ENCODE results near the gene PRXL2A.
"Not testable (repeated sequence)": the region's sequence is repeated elsewhere in the genome, so short reads cannot be mapped to it uniquely, and the experiment has no call there.

PRXL2A gene, protein sequence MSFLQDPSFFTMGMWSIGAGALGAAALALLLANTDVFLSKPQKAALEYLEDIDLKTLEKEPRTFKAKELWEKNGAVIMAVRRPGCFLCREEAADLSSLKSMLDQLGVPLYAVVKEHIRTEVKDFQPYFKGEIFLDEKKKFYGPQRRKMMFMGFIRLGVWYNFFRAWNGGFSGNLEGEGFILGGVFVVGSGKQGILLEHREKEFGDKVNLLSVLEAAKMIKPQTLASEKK

DNA sequence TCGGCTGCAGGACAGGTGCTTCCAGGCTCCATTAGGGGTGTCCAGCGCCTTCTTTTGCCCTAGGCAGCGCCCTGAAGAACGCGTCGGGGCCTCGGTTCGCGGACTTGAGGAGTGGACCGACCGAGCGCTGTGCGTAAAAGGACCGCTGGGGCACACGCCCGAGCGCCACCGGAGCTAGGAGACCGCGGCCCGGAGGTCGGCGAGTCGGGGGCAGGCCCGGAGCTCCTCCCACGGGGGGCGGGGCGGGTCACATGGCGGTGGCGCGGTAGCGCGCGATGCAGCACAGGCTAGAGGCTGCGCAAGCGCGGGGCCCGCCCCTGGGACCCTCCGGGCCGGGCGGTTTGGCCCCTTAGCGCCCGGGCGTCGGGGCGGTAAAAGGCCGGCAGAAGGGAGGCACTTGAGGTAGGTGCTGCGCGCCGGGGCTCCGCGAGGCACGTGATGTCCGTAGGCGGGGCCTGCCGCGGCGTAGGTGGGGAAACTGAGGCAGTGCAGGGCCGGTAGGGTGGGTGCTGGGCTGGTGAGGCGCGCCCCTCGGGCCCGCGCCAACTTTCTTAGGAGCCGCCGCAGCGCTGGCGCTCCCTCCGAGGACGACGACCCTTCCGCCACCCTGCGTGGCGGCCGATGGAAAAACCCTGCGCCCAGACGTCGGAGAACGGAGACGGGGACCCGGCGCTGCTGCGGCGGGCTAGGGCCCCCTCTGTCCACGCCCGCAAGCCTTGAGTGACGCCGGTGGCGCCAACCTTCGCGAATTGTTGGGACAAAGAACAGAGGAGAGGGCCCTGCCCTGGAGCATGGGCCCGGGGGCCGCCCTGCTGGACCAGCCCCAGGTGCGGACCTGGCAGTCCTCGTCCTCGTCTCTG is at the start of gene PRXL2A:
Gene PRXL2A (plus strand): TSS at position 310 of the 860 bp plus-strand sequence. CDS start 11,917 bp downstream, outside the sequence.
- peak; percentile 39 to 77 for DNase-seq (ENCODE audit: low read depth in 2 of 2)

DNA sequence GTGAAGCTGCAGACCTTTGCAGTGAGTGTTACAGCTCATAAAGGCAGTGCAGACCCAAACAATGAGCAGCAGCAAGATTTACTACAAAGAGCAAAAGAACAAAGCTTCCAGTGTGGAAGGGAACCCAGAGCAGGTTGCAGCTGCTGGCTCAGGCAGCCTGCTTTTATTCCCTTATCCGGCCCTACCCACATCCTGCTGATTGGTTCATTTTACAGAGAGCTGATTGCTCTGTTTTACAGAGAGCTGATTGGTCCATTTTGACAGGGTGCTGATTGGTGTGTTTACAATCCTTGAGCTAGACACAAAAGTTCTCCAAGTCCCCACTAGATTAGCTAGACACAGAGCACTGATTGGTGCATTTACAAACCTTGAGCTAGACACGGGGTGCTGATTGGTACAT is 49.4 kb upstream of the PRXL2A start:
- not testable (repeated sequence) for DNase-seq (ENCODE audit: low read depth in 2 of 2)

DNA sequence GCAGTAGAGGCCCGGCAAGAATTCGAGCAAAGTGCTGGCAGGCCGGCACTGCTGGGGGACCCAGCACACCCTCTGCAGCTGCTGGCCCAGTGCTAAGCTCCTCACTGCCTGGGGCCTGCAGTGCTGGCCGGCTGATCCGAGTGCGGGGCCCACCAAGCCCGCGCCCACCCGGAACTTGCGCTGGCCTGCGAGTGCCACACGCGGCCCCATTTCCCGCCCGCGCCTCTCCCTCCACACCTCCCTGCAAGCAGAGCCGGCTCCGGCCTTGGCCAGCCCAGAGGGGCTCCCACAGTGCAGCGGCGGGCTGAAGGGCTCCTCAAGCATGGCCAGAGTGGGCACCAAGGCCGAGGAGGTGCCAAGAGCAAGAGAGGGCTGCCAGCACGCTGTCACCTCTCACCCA is 48.7 kb upstream of the PRXL2A start:
- DNase-seq (ENCODE audit: low read depth in 2 of 2) = no peak

- no peak for DNase-seq (ENCODE audit: low read depth in 2 of 2)
Measured at GRCh38 chr10:80365510-80365909, 42.8 kb upstream of the PRXL2A start.

DNA sequence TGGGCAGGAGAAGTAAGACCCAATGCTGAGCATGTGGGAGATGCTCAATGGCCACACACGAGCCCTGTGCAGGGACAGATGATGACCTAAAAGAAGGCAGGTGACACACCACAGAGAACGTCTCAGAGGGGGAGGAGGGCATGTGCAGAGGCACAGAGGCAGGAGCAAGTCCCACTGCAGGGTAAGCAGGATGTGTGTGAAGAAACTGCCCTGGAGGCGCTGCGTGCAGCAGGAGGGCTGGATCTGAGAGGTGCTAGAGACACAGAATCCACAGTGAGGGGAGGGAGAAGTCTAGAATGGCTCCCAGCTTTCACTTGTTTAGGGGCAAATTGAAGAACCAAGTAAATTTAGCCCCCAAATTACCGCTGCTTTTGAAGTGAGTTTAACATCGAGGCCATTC is 36.9 kb upstream of the PRXL2A start:
- DNase-seq (ENCODE audit: low read depth in 2 of 2) = no peak

GRCh38 chr10:80372675-80373074 is 35.7 kb upstream of the PRXL2A start:
- no peak for DNase-seq (ENCODE audit: low read depth in 2 of 2)

GRCh38 chr10:80373502-80373901 is 34.8 kb upstream of the PRXL2A start:
- DNase-seq (ENCODE audit: low read depth in 2 of 2) = no peak

- DNase-seq (ENCODE audit: low read depth in 2 of 2) = no peak
Measured at GRCh38 chr10:80379701-80380100, 28.6 kb upstream of the PRXL2A start.

DNA sequence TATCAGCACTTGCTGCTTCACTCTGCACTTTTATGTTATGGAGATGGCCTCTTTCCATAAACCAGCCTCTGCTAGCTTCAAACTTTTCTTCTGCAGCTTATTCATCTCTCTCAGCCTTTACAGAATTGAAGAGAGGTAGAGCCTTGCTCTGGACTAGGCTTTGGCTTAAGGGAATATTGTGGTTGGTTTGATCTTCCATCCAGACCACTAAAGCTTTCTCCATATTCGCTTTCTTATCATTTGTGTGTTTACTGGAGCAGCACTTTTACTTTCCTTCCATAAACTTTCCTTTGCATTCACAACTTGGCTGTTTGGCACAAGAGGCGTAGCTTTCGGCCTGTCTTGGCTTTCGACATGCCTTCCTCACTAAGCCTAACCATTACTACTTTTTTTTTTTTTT is 28.2 kb upstream of the PRXL2A start:
- no peak for DNase-seq (ENCODE audit: low read depth in 2 of 2)

- no peak for DNase-seq (ENCODE audit: low read depth in 2 of 2)
Measured at GRCh38 chr10:80382989-80383388, 25.4 kb upstream of the PRXL2A start.

DNA sequence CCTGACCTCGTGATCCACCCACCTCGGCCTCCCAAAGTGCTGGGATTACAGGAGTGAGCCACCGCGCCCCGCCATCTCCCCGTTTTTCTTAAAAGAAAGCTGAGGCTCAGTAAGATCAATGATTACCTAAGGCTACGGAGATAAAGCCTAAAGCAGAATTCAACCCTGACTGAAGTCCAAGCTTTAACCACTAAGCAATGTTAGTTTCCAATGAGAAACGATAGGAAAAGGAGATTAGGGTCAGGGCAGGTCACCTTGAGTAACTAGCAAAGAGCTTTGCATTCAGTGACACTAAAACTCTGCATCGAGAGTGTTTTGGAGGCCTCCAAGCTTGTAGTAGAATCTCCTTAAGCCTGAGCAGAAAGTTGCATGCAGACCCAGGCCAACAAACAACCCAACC is 17.6 kb upstream of the PRXL2A start:
- no peak for DNase-seq (ENCODE audit: low read depth in 2 of 2)

DNA sequence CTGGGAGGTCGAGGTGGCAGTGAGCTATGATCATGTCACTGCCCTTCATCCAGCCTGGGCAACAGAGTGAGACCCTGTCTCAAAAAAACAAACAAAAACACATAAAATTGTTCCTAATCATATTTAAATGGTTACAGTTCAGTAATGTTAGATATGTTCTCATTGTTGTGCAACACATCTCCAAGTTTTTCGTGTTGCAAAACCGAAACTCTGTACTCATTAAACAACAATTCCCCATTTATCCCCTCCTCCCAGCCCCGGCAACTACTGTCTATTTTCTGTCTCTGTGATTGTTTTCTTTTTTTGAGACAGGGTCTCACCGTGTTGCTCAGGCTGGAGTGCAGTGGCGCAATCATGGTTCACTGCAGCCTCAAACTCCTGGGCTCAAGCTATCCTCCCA is 16.1 kb upstream of the PRXL2A start:
- no peak for DNase-seq (ENCODE audit: low read depth in 2 of 2)

DNA sequence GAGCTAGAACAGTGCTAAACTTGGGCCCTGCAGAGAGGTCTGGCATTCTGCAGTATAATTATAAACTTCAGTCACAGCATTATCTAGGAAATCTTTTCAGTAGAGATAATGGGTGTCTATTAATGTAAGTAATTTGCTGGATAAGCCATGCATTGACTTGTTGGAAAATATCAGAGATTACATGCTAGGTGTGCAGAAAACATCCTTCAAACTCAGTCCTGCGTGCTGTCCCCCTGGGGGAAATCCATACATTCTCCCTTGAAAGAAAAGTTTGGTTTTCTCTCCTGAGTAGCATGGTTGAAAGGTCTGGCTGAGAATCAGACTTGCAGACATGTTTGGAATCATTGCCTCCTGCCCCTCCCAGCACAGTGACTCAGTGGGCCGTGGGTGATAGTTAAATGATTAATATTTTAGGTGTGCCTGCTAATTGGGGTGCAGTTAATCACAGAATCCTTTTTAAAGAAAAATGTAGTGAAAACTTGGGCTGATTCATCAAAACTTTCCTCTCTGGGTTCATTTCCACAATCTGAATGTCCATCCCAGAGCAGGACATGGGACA is 13.9 kb upstream of the PRXL2A start:
- DNase-seq (ENCODE audit: low read depth in 2 of 2) = no peak

- DNase-seq (ENCODE audit: low read depth in 2 of 2) = no peak
Measured at GRCh38 chr10:80397014-80397413, 11.3 kb upstream of the PRXL2A start.

DNA sequence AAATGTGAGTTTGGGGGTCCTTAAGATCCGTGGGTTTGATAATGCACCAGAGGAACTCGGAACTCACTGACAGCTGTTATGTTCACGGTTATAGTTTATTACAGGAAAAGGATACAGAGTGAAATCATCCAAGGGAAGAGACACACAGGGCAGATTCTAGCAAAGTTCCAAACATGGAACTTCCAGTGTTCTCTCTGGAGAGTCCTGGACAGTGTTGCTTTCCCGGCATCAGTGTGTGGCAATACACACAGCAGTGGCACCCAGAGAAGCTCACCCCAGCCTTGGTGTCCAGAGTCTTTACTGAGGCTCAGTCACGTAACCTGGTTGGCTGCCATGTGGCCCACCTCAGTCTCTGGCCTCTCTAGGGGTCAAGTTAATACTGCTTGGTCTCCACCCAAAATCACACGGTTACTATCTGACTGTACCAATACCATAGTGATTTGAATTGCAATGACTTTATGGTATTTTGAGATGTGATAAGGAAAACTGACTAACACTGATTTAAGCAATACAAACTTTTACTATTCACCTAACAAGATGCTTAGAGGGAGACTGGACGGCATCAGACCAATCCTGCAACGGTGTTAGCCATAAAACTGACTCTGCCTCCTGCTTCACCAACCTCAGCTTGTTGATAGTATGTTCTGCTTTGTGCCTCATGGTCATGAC is 8.1 kb upstream of the PRXL2A start:
- DNase-seq (ENCODE audit: low read depth in 2 of 2) = no peak

DNA sequence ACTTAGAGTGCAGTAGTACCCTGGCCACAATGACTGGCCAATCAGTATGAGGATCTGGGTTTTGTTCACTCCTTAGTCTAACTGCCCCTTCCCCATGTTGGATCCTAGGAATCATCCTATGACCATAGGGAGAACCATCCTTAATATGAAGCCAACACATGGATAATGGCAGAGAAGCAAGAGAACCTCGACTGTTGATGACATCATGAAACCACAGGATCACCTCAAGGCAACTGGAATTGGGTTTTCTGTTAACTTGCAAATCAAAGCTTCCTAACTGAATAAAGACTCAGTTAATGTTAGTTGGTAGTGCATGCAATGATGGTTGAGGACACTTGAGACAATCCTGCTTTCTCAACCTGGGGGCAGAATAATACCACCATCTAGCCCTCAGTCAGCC is 3.3 kb upstream of the PRXL2A start:
- no peak for DNase-seq (ENCODE audit: low read depth in 2 of 2)

- no peak for DNase-seq (ENCODE audit: low read depth in 2 of 2)
Measured at GRCh38 chr10:80405626-80406025, 2.7 kb upstream of the PRXL2A start.

DNA sequence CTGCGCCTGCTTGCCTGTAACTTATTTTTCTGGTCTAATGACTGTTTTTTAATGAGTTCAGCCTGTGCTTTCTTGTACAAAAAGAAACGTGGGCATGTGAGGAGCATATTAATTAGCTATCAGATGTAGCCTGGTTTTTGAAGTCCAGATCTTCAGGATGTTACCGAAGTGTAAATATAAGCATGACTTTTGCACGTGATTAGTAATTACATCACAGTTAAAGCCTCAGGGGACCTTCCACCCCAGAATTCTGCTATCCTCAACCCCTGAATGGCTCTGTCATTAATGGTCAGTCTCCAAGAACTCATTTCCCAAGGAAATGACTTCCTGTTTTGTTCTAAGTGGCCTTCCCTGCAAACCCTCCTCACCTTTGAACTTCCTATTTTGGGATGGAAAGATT is 2.1 kb upstream of the PRXL2A start:
- no peak for DNase-seq (ENCODE audit: low read depth in 2 of 2)

DNA sequence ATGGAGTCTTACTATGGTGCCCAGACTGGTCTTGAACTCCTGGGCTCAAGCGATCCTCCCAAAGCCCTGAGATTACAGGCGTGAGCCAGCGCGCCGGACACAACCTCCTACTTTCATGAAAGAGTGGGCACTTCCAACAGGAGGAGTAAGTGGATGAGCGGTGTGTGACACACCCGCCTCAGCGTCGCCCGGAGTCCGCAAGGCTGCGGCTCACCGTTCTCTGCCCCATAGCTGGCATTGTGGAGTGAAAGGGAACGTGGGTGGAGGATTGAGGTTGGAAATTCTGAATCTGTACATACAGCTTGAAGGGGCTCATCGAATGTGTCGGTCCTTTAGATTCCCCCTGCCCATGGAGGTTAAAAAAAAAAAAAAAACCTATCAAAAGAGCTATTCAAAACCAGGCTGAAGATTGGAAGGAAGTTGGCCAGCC is 524 bp upstream of the PRXL2A start:
- no peak for DNase-seq (ENCODE audit: low read depth in 2 of 2)

DNA sequence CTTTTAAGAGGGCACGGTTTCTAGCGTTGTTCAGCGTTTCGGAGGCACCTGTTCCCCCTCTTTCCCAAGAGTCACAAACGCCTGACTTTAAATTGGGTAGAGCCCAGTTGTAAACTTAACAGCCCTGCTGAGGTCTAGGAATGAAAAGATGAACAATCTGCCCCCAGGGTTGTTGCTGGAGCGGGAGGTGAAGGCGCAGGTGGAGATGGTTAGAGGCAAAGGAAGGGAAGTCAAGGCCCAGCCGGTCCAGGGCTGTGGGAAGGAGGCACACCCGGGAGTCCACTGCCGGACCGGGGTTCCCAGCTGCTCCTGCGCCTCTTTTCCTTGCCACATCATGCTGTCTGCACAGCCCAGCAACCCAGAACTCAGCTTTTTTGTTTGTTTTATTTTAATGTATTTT is 770 bp downstream of the PRXL2A start:
- DNase-seq (ENCODE audit: low read depth in 2 of 2) = no peak

- DNase-seq (ENCODE audit: low read depth in 2 of 2) = no peak
Measured at GRCh38 chr10:80410122-80410521, 1.8 kb downstream of the PRXL2A start.

DNA sequence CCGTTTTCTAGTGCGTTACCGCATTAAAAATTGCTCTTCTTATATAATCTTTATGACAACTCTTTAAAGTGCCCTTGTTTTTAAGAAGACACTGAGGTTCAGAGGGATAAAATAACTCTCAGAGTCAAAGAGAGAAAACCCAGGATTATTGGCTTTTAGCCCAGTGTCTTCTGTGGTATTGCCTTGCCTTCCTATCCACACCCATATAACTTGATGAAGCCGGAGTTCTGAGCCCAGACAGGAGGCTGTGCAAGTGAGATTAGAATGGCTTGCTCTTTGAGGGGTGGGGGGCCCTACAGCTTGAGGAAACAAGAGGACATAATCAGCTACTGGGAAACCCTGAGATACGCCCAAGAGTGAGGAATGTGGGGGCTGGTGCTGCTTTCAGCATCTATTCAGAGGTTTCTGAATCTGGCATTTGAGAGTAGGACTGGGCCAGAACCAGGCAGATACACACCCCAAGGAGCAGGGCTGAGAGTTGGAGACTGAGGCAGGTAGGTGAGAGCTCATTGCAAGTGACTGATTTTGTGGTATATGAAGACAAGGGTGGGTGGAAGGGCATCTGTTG is 2.3 kb downstream of the PRXL2A start:
- DNase-seq (ENCODE audit: low read depth in 2 of 2) = no peak

All from stimulated activated CD4-positive, alpha-beta T cell treated with anti-CD3 and anti-CD28 coated beads, Interleukin-1b, Interleukin-23, amount 100 ng/mL, for 1 hour (primary cell).